Stomach (tissue), 9 donors: ENCODE results near the gene USP34. TPM values are rescaled to one million over a fixed set of nuclear protein-coding genes. Genes with fewer than 3 reads are reported as not detected.

Experiments
- DNase-seq, 2 donors: peaks; one replicate each; pipeline versions ENCODE4 v3.0.0 to v3.0.0-alpha.2; 2013 to 2019
- H3K27ac ChIP-seq, 5 donors: fragments of 200-600 bp in 4 of 5; sonication (generic) in 4 of 5; one replicate each; pipeline ENCODE4 v1.5.1; 2013 to 2019; ENCODE audit warnings: mild to moderate bottlenecking in 1 of 5, moderate library complexity in 1 of 5
- H3K27me3 ChIP-seq, 3 donors: fragments of 200-600 bp; sonication (generic); one replicate each; pipeline ENCODE4 v1.5.1; 2017 to 2019; ENCODE audit warnings: mixed run types in 1 of 3
- H3K36me3 ChIP-seq, 4 donors: fragments of 200-600 bp; sonication (generic); 1 replicate in 3 of 4; 2 replicates in 1 of 4; pipeline ENCODE4 v1.5.1; 2016 to 2019
- H3K4me1 ChIP-seq, 4 donors: fragments of 200-600 bp; sonication (generic); one replicate each; pipeline ENCODE4 v1.5.1; 2016 to 2019
- H3K4me3 ChIP-seq, 4 donors: fragments of 200-600 bp; sonication (generic) in 3 of 4; one replicate each; pipeline ENCODE4 v1.5.1; 2016 to 2019; ENCODE audit warnings: mild to moderate bottlenecking in 1 of 4
- H3K9me3 ChIP-seq, 4 donors: fragments of 200-600 bp; sonication (generic); one replicate each; pipeline ENCODE4 v1.5.1; 2016 to 2019
- CTCF ChIP-seq, 7 experiments: fragments of 450-650 bp in 4 of 7; fragments of 200-600 bp in 3 of 7; sonication (generic) in 3 of 7; IDR thresholded peaks; one replicate each; pipeline ENCODE4 v1.5.1; 2016 to 2019; ENCODE audit warnings: antibody characterized with exemption in 7 of 7, control low read depth in 2 of 7, mild to moderate bottlenecking in 1 of 7
- EP300 ChIP-seq: sonication (generic); formaldehyde crosslinking; IDR thresholded peaks from one replicate; pipeline ENCODE4 v1.6.1; 2017; ENCODE audit warnings: antibody characterized with exemption
- POLR2A ChIP-seq, 4 donors: fragments of 450-650 bp; IDR thresholded peaks; one replicate each; pipeline ENCODE4 v1.6.1; 2016; ENCODE audit warnings: antibody characterized with exemption in 4 of 4, control low read depth in 2 of 4, mild to moderate bottlenecking in 1 of 4, moderate library complexity in 1 of 4
- POLR2AphosphoS5 ChIP-seq, 3 donors: sonication (generic); formaldehyde crosslinking; IDR thresholded peaks; one replicate each; pipeline ENCODE4 v1.6.1; 2016; ENCODE audit warnings: antibody characterized with exemption in 3 of 3
- WGBS, 5 donors: extraction: QIAGEN DNeasy Blood & Tissue Kit in 3 of 5; methylation state at CpG; one replicate each; pipeline versions ENCODE4 v1.1.5 to v1.1.7; 2013 to 2018; 5-methylcytosine and 5-hydroxymethylcytosine counted together
- intact Hi-C: fragments of 100-400 bp; cut with DNase I; formaldehyde crosslinking; loops from one replicate; pipeline ENCODE4 v1.15.1; 2023; ENCODE audit warnings: low total_unique reads
- polyA plus RNA-seq, 3 donors: library from polyadenylated mRNA; stranded (reverse); fragments of 200-250 nt; gene quantifications; one replicate each; pipeline ENCODE4 v1.2.3, GENCODE V29; 2013
- total RNA-seq, 5 donors: library from RNA; depleted of rRNA; stranded (reverse); fragments of >200 nt; gene quantifications; one replicate each; pipeline versions ENCODE4 v1.1.0 to v1.2.3, GENCODE V29; 2014 to 2016
- donor health status: healthy with polysubstance abuse.
- donor health status: Bipolar disorder and iron deficiency.
- donor health status: healthy.

USP34 gene
- total and polyA plus RNA-seq, 8 donors, result 21.1 to 300 (median 73.2) TPM

- Histone ChIP-seq H3K9me3 (no peaks in the 10 kb centered on the region), H3K27ac (no peak overlapping the region), H3K4me1 (no peaks in the 10 kb centered on the region), H3K4me3 (no peak overlapping the region), H3K27me3 (no peaks in the 10 kb centered on the region), H3K36me3 (peaks cover 6 to 81% (median 73%) of the 10 kb centered on the region in 4 donors)
- intact Hi-C loops, result no loop called here
- DNase-seq, result no peak
- WGBS, 5 donors, result 93 to 97% (median 95%) methylated on average over 7 to 9 of the region's 9 CpGs
- TF ChIP-seq POLR2A (IDR thresholded peaks at IDR 0.05) (no peak), CTCF (IDR thresholded peaks at IDR 0.05) (no peak), EP300 (no peak), POLR2AphosphoS5 (IDR thresholded peaks at IDR 0.05) (no peak)
These were observed 221.3 kb downstream of the USP34 start for GRCh38 chr2:61249521-61250071.

GRCh38 chr2:61247204-61247812 is 223.6 kb downstream of the USP34 start:
- no peaks in the 10 kb centered on the region for H3K27me3 ChIP-seq
- intact Hi-C loops, result no loop called here
- no peaks in the 10 kb centered on the region for H3K9me3 ChIP-seq
- no peak overlapping the region for H3K4me3 ChIP-seq
- DNase-seq, result no peak
- H3K36me3 ChIP-seq, result peaks cover 6 to 88% (median 83%) of the 10 kb centered on the region in 4 donors
- TF ChIP-seq POLR2AphosphoS5 (IDR thresholded peaks at IDR 0.05) (no peak), CTCF (IDR thresholded peaks at IDR 0.05) (no peak), POLR2A (IDR thresholded peaks at IDR 0.05) (no peak), EP300 (no peak)
- no peak overlapping the region for H3K27ac ChIP-seq
- no peaks in the 10 kb centered on the region for H3K4me1 ChIP-seq

- no peak for DNase-seq
- H3K9me3 ChIP-seq, result no peaks in the 10 kb centered on the region
- 57 to 80% (median 67%) methylated on average over 1 of the region's 1 CpG for WGBS, 5 donors
- no peaks in the 10 kb centered on the region for H3K27me3 ChIP-seq
- TF ChIP-seq POLR2A (IDR thresholded peaks at IDR 0.05) (no peak), EP300 (no peak), POLR2AphosphoS5 (IDR thresholded peaks at IDR 0.05) (no peak), CTCF (IDR thresholded peaks at IDR 0.05) (no peak)
- peaks cover 24 to 90% (median 85%) of the 10 kb centered on the region in 4 donors for H3K36me3 ChIP-seq
- no peak overlapping the region for H3K27ac ChIP-seq
- intact Hi-C loops, result no loop called here
- no peak overlapping the region for H3K4me3 ChIP-seq
- no peaks in the 10 kb centered on the region for H3K4me1 ChIP-seq
These were observed 226.2 kb downstream of the USP34 start for GRCh38 chr2:61244694-61245093.

GRCh38 chr2:61241266-61241665 is 229.6 kb downstream of the USP34 start:
- Histone ChIP-seq H3K27ac (peak overlapping the region in 1 of 5 donors; percentile 8), H3K4me1 (no peaks in the 10 kb centered on the region), H3K4me3 (no peak overlapping the region), H3K27me3 (no peaks in the 10 kb centered on the region), H3K36me3 (peaks cover 17 to 69% (median 60%) of the 10 kb centered on the region in 4 donors), H3K9me3 (no peaks in the 10 kb centered on the region)
- TF ChIP-seq CTCF (IDR thresholded peaks at IDR 0.05), result no peak
- TF ChIP-seq POLR2AphosphoS5 (IDR thresholded peaks at IDR 0.05), result no peak
- TF ChIP-seq POLR2A (IDR thresholded peaks at IDR 0.05), result no peak
- intact Hi-C loops, result no loop called here
- peak in 1 of 2 donors; percentile 41 for DNase-seq
- WGBS, 5 donors, result 42 to 76% (median 60%) methylated on average over 6 of the region's 6 CpGs
